Mesothelial cell of epicardium (in vitro differentiated cells): ENCODE data around the gene CCDC74B. TPM values are rescaled to one million over a fixed set of nuclear protein-coding genes. Genes with fewer than 3 reads are reported as not detected.
"Not testable (repeated sequence)": the region's sequence is repeated elsewhere in the genome, so short reads cannot be mapped to it uniquely, and the experiment has no call there.

Experiments
- DNase-seq, 2 experiments: peaks; one replicate each; pipeline ENCODE4 v3.0.0; 2021; ENCODE audit warnings: low spot score in 2 of 2; ENCODE audit not compliant: unreplicated experiment in 2 of 2
- H3K27ac Mint-ChIP-seq: 2 replicates; pipeline ENCODE4 v1.8.0; 2021; ENCODE audit warnings: mixed read lengths
- H3K27me3 Mint-ChIP-seq: 2 replicates; pipeline ENCODE4 v1.8.0; 2021; ENCODE audit warnings: low read depth, mixed read lengths
- H3K36me3 Mint-ChIP-seq: 2 replicates; pipeline ENCODE4 v1.8.0; 2021; ENCODE audit warnings: mixed read lengths
- H3K4me1 Mint-ChIP-seq: 2 replicates; pipeline ENCODE4 v1.8.0; 2021; ENCODE audit warnings: mixed read lengths
- H3K4me3 Mint-ChIP-seq: 2 replicates; pipeline ENCODE4 v1.8.0; 2021; ENCODE audit warnings: mild to moderate bottlenecking, moderate library complexity, mixed read lengths
- H3K9me3 Mint-ChIP-seq: 2 replicates; pipeline ENCODE4 v1.8.0; 2021; ENCODE audit warnings: mixed read lengths
- total RNA-seq: library from RNA; stranded (reverse); gene quantifications from 3 replicates; pipeline ENCODE4 v1.2.1, GENCODE V29; 2021
- TF ChIP-seq, protein P1 (sequence below): fragments of 200-600 bp; sonication (generic); IDR thresholded peaks from one replicate; pipeline ENCODE4 v1.5.0; 2021; ENCODE audit warnings: antibody characterized with exemption; ENCODE audit not compliant: unreplicated experiment

CCDC74B gene
- total RNA-seq, 1 donor from 2014 or later: 8.9 TPM

DNA sequence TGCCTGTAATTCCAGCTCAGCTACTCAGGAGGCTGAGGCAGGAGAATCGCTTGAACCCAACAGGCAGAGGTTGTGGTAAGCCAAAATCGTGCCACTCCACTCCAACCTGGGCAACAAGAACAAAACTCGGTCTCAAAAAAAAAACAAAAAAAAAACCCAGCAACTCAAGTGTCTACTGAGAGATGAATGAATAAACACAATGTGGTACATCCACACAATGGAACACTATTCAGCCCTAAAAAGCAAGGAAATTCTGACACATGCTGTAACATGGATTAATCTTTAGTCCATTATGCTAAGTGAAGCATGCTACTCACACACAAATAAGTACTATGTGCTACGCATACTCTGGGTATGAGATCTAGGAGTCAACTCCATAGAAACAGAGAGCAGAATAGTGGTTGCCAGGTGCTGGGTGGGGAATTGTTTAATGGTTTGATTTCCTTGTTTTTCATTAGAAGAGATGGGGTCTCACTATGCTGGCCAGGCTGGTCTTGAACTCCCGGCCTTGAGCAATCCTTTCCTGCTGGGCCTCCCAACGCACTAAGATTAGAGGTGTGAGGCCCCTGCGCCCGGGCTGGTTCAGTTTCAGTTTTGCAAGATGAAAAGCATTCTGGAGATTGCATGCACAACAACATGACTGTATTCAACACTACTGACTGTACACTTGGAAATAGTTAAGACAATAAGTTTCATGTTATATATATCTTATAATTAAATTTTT is 20.5 kb upstream of the CCDC74B start:
- no peak overlapping the region for H3K27ac Mint-ChIP-seq
- no peaks in the 10 kb centered on the region for H3K9me3 Mint-ChIP-seq
- H3K27me3 Mint-ChIP-seq: no peaks in the 10 kb centered on the region
- DNase-seq: no peak
- TF ChIP-seq, protein P1, sequence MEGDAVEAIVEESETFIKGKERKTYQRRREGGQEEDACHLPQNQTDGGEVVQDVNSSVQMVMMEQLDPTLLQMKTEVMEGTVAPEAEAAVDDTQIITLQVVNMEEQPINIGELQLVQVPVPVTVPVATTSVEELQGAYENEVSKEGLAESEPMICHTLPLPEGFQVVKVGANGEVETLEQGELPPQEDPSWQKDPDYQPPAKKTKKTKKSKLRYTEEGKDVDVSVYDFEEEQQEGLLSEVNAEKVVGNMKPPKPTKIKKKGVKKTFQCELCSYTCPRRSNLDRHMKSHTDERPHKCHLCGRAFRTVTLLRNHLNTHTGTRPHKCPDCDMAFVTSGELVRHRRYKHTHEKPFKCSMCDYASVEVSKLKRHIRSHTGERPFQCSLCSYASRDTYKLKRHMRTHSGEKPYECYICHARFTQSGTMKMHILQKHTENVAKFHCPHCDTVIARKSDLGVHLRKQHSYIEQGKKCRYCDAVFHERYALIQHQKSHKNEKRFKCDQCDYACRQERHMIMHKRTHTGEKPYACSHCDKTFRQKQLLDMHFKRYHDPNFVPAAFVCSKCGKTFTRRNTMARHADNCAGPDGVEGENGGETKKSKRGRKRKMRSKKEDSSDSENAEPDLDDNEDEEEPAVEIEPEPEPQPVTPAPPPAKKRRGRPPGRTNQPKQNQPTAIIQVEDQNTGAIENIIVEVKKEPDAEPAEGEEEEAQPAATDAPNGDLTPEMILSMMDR: no peak
- peaks cover 33% of the 10 kb centered on the region for H3K36me3 Mint-ChIP-seq
- H3K4me3 Mint-ChIP-seq: no peak overlapping the region
- H3K4me1 Mint-ChIP-seq: no peaks in the 10 kb centered on the region

DNA sequence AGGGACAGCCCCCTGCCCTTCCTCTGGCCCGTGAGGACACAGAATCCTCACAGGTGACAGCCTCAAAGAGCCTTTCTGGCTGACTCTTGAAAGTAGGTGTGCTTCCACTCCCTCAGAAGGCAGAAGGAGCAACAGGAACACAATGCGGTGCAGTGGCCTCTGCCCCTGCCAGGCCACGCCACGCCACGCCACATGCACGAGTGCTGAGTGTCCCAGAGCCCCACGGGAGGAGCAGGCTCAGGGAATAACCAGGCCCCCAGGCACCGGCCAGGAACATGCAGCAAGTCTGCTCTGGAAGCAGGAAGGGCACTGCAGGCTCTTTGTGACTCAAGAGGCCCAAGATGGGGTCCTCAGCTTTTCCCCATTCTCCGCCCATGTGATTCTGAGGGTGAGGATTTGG is 18.1 kb upstream of the CCDC74B start:
- Mint-ChIP-seq H3K27ac (no peak overlapping the region), H3K36me3 (peaks cover 33% of the 10 kb centered on the region), H3K4me3 (no peak overlapping the region), H3K27me3 (no peaks in the 10 kb centered on the region), H3K4me1 (no peaks in the 10 kb centered on the region), H3K9me3 (no peaks in the 10 kb centered on the region)
- TF ChIP-seq, protein P1: no peak
- DNase-seq: no peak

DNA sequence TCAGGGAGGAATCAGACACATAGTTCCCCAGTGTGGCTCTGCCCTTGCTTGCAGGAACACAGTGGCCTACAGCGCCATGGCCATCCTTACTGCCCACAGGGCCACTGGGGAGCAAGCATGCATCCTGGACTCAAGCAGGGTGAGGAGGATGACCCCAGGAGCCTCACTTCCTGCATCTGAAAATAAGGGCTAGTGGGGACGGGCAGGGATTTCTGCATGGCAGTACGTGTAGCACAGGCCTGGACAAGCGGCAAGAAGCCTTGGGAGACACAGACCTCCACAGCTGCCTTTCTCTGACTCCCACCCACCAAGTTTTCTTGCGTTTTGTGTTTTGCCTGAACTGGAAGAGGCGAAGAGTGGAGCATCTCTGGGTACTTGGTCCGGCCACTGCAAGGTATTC is 17.6 kb upstream of the CCDC74B start:
- not testable (repeated sequence) for H3K4me1 Mint-ChIP-seq

DNA sequence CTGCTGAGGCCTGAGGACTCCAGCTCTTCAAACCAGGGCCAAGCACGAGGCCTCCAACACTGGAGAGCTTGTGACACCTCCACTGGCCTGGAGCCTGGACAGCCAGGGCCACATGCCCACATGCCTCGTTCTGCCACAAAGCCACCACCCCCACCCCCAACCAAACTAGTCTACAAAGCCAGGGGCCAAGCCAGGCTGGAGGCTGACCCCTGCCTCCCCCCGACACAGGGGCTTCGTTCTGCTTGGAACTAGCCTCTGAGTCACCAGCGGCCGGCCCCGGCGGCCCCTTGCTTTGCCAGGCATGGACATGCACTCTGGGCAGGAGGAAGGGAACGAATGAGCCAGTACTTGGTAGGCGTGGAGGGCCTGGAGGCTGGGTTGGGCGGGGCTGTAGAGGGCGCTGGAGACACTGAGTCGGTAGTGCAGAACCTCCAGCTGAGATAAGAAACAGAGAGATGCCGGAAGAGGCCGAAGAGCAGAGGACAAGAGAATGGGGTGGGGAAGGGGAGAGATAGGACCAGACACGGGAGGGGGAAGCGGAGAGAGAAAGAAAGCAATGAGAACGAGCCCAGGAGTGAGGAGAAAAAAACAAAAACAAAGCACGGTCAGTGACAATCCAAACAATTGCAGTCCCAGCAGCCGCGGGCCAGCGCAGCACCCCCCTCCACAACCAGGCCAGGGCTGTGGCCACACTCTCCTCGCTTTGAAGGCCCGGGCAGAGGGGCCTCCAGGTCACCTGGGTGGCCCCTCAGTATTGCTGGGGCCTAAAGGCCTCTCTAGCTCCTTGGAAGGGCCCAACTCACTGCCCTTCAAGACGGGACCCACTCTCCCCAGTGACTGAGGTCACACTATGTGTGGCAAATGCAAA is 16.2 kb upstream of the CCDC74B start:
- not testable (repeated sequence) for H3K9me3 Mint-ChIP-seq, H3K27ac Mint-ChIP-seq, H3K27me3 Mint-ChIP-seq, DNase-seq, H3K4me1 Mint-ChIP-seq
- Mint-ChIP-seq H3K36me3 (peaks cover 20% of the 10 kb centered on the region), H3K4me3 (peak overlapping the region; percentile 24)

More for the DNA sequence above, 17.6 kb upstream of the CCDC74B start:
- H3K9me3 Mint-ChIP-seq, H3K4me3 Mint-ChIP-seq, H3K27me3 Mint-ChIP-seq, H3K27ac Mint-ChIP-seq, DNase-seq: not testable (repeated sequence)
- H3K36me3 Mint-ChIP-seq: peaks cover 29% of the 10 kb centered on the region

DNA sequence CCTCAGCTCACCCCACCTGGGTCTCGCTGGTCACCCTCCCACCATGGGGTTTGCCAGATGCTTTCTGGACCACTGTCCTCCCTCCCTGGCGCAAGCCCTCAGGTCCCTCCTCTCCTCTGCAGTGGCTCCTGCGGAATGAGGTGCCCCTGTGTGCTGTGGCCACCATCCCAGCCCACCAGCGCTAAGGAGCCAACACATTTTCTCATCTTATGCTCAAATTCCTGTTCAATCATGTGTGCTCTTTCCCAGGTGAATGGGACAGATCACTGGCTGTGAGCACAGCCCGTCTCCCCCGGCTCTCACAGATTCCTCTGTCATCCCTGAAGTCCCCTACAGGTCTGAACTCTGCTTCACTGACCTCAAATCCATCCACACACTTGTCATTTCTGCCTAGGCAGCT is 15.2 kb upstream of the CCDC74B start:
- H3K36me3 Mint-ChIP-seq: peaks cover 14% of the 10 kb centered on the region
- no peak overlapping the region for H3K27ac Mint-ChIP-seq
- H3K27me3 Mint-ChIP-seq: no peaks in the 10 kb centered on the region
- no peaks in the 10 kb centered on the region for H3K4me1 Mint-ChIP-seq
- H3K4me3 Mint-ChIP-seq: no peak overlapping the region
- TF ChIP-seq, protein P1: no peak
- H3K9me3 Mint-ChIP-seq: no peaks in the 10 kb centered on the region
- no peak for DNase-seq

DNA sequence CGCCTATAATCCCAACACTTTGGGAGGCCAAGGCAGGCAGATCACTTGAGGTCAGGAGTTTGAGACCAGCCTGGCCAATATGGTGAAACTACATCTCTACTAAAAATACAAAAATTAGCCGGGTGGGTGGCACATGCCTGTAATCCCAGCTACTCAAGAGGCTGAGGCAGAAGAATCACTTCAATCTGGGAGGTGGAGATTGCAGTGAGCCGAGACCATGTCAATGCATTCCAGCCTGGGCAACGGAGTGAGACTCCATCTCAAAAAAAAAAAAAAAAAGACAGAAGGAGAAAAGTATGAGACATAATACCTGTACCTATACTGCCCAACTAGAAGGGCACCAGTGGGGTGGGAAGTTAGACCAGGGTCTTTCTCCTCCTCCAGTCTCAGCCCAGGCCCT is 14.5 kb upstream of the CCDC74B start:
- H3K27ac Mint-ChIP-seq, H3K27me3 Mint-ChIP-seq, H3K4me1 Mint-ChIP-seq, H3K4me3 Mint-ChIP-seq, DNase-seq, H3K36me3 Mint-ChIP-seq, H3K9me3 Mint-ChIP-seq: not testable (repeated sequence)

DNA sequence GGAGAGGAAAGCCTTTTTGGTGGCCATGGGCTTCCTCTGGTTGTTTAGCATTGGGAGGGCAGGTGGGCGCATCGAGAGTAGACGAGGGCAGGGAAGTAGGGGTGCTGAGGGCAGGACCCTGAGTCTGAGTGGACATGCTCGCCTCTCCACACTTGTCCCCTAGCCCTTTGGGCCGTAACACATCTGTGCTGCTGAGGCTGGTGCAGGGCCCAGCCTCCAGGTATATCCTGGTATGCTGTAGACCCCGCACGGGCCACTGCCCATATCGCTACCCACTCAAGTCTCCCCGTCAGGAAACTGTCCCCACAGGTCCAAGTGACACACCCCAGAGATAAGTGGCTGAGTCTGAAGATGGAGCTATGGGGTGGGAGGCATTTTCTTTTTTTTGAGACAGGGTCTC is 13.7 kb upstream of the CCDC74B start:
- no peaks in the 10 kb centered on the region for H3K9me3 Mint-ChIP-seq
- peaks cover 9% of the 10 kb centered on the region for H3K36me3 Mint-ChIP-seq
- no peaks in the 10 kb centered on the region for H3K4me1 Mint-ChIP-seq
- H3K27ac Mint-ChIP-seq: no peak overlapping the region
- H3K4me3 Mint-ChIP-seq: no peak overlapping the region
- TF ChIP-seq, protein P1: no peak
- no peak for DNase-seq
- no peaks in the 10 kb centered on the region for H3K27me3 Mint-ChIP-seq

DNA sequence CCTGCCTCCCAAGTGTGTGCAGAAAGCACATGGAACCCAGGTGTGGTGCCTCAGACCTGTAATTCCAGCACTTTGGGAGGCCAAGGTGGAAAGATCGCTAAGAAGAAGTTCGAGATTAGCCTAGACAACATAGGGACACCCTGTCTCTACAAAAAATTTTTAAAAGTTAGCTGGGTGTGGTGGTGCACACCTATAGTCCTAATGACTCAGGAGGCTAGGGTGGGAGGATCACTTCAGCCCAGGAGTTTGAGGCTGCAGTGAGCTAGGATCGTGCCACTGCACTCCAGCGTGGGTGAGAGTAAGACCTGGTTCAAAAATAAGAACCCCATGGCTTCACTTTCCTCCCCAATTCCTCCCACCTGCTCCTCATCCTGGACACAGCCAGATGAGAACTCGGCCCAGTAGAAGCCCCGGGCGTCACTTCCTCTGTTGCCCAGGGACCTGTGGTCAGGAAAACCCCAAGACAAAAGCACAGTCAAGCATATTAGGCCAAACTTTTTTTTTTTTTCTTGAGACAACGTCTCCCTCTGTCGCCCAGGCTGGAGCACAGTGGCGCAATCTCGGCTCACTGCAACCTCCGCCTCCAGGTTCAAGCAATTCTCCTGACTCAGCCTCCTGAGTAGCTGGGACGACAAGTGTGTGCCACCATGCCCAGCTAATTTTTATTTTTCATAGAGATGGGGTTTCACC is 13.1 kb upstream of the CCDC74B start:
- H3K4me3 Mint-ChIP-seq, H3K9me3 Mint-ChIP-seq, DNase-seq, H3K27ac Mint-ChIP-seq, H3K4me1 Mint-ChIP-seq, H3K27me3 Mint-ChIP-seq: not testable (repeated sequence)
- peaks cover 10% of the 10 kb centered on the region for H3K36me3 Mint-ChIP-seq

DNA sequence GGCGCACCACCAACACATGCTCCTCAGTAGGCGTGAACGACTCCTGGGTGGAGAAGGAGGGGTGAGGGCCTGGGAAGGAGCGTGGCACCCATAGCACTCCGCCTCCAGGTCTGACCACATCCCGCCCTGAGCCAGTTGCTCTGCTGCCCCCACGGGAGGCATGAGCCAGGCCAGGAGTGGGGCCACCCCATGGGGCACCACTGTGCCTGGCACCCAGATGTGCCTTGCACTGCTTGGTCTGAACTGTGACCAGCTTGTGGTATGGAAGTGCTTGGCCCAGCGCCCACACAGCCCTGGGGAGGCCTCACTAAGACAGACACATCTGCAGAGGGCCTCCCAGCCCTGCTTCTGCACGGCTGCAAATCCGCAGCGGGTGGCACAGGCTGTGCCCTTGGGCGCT is 12.4 kb upstream of the CCDC74B start:
- H3K9me3 Mint-ChIP-seq, H3K27ac Mint-ChIP-seq, DNase-seq, H3K4me3 Mint-ChIP-seq, H3K4me1 Mint-ChIP-seq, H3K27me3 Mint-ChIP-seq: not testable (repeated sequence)
- H3K36me3 Mint-ChIP-seq: peaks cover 11% of the 10 kb centered on the region
